Measurements from ENCODE around the gene EMC7. TPM values are rescaled to one million over a fixed set of nuclear protein-coding genes. Genes with fewer than 3 reads are reported as not detected.
A peak's percentile ranks its signal among the peaks of the same experiment; 100 is the strongest.

The EMC7 gene
- total RNA-seq, 2 experiments from 2014 or later = 62.7 to 68.4 TPM

GRCh38 chr15:34049112-34049511 lies 52.5 kb downstream of the EMC7 start:
- no peak overlapping the region for H3K4me3 Mint-ChIP-seq
- no peaks in the 10 kb centered on the region for H3K4me1 Mint-ChIP-seq (ENCODE audit: low read depth)
- intact Hi-C loops (cut with micrococcal nuclease) = no loop called here
- peaks cover 3% of the 10 kb centered on the region for H3K27me3 Mint-ChIP-seq
- DNase-seq = no peak
- H3K27ac Mint-ChIP-seq = no peak overlapping the region
- CTCF ChIA-PET = no interaction called here
- H3K9me3 Mint-ChIP-seq = peaks cover 26% of the 10 kb centered on the region
- H3K36me3 Mint-ChIP-seq = peaks cover 20% of the 10 kb centered on the region
- POLR2A ChIA-PET = no interaction called here

GRCh38 chr15:34047893-34048775 lies 53.5 kb downstream of the EMC7 start:
- Mint-ChIP-seq H3K9me3 (peaks cover 26% of the 10 kb centered on the region), H3K36me3 (peaks cover 20% of the 10 kb centered on the region), H3K4me1 (ENCODE audit: low read depth) (peaks cover 4% of the 10 kb centered on the region), H3K27me3 (peaks cover 3% of the 10 kb centered on the region), H3K27ac (no peak overlapping the region), H3K4me3 (no peak overlapping the region)
- intact Hi-C loops (cut with micrococcal nuclease) = no loop called here
- CTCF ChIA-PET = no interaction called here
- POLR2A ChIA-PET = no interaction called here
- no peak for DNase-seq

GRCh38 chr15:34046471-34047145 lies 55.1 kb downstream of the EMC7 start:
- intact Hi-C loops (cut with micrococcal nuclease) = no loop called here
- peaks cover 25% of the 10 kb centered on the region for H3K9me3 Mint-ChIP-seq
- H3K27me3 Mint-ChIP-seq = peaks cover 3% of the 10 kb centered on the region
- DNase-seq = no peak
- H3K4me1 Mint-ChIP-seq (ENCODE audit: low read depth) = peaks cover 4% of the 10 kb centered on the region
- H3K36me3 Mint-ChIP-seq = peaks cover 17% of the 10 kb centered on the region
- H3K4me3 Mint-ChIP-seq = no peak overlapping the region
- ChIA-PET POLR2A (no interaction called here), CTCF (interaction anchor here (0.7 kb wide), 1 partner anchor 55 kb away, joined by 3 read pairs; the partner anchor contains the start of gene EMC7)
- no peak overlapping the region for H3K27ac Mint-ChIP-seq

GRCh38 chr15:34043813-34044212 lies 57.8 kb downstream of the EMC7 start:
- Mint-ChIP-seq H3K4me1 (ENCODE audit: low read depth) (peaks cover 17% of the 10 kb centered on the region), H3K27ac (no peak overlapping the region), H3K27me3 (no peaks in the 10 kb centered on the region), H3K36me3 (no peaks in the 10 kb centered on the region), H3K9me3 (peaks cover 1% of the 10 kb centered on the region), H3K4me3 (no peak overlapping the region)
- POLR2A ChIA-PET = no interaction called here
- no peak for DNase-seq
- CTCF ChIA-PET = interaction anchor here (1.0 kb wide), 1 partner anchor 166 kb away, joined by 4 read pairs; the partner anchor contains the start of gene KATNBL1
- intact Hi-C loops (cut with micrococcal nuclease) = no loop called here

GRCh38 chr15:34043391-34043790 lies 58.3 kb downstream of the EMC7 start:
- Mint-ChIP-seq H3K4me3 (no peak overlapping the region), H3K9me3 (no peaks in the 10 kb centered on the region), H3K4me1 (ENCODE audit: low read depth) (peaks cover 17% of the 10 kb centered on the region), H3K36me3 (no peaks in the 10 kb centered on the region), H3K27me3 (no peaks in the 10 kb centered on the region), H3K27ac (no peak overlapping the region)
- DNase-seq = no peak
- intact Hi-C loops (cut with micrococcal nuclease) = no loop called here
- POLR2A ChIA-PET = no interaction called here
- CTCF ChIA-PET = interaction anchor here (1.0 kb wide), 1 partner anchor 166 kb away, joined by 4 read pairs; the partner anchor contains the start of gene KATNBL1

GRCh38 chr15:34039790-34040113 lies 61.9 kb downstream of the EMC7 start:
- ChIA-PET POLR2A (interaction anchor here (1.0 to 2.3 kb wide), 3 partner anchors 21 to 169 kb away, joined by 3 to 9 read pairs (median 9); partner anchors contain the start of genes EMC7 and PGBD4), CTCF (interaction anchor here (0.6 to 2.9 kb wide), 5 partner anchors 18 to 327 kb away, joined by 3 to 13 read pairs (median 4); partner anchors contain the start of genes EMC7, KATNBL1, LPCAT4 and PGBD4)
- H3K4me1 Mint-ChIP-seq (ENCODE audit: low read depth) = peaks cover 29% of the 10 kb centered on the region
- H3K36me3 Mint-ChIP-seq = no peaks in the 10 kb centered on the region
- intact Hi-C loops (cut with micrococcal nuclease) = loop anchor here (1.0 to 2.0 kb wide), 6 partner anchors 21 to 328 kb away; partner anchors contain the start of genes EMC4, KATNBL1, LPCAT4 and PGBD4
- H3K27ac Mint-ChIP-seq = peak overlapping the region; percentile 79
- H3K4me3 Mint-ChIP-seq = peak overlapping the region; percentile 67
- H3K9me3 Mint-ChIP-seq = no peaks in the 10 kb centered on the region
- H3K27me3 Mint-ChIP-seq = no peaks in the 10 kb centered on the region
- DNase-seq = no peak

- peak within 1 kb of the TSS; percentile 85 for H3K4me3 Mint-ChIP-seq
- H3K27me3 Mint-ChIP-seq = no peaks in the 10 kb centered on the region
- ChIA-PET CTCF (interaction anchor here (0.6 to 2.9 kb wide), 4 partner anchors 19 to 170 kb away, joined by 4 to 13 read pairs (median 4); partner anchors contain the start of genes EMC7, KATNBL1 and PGBD4), POLR2A (interaction anchor here (0.6 to 2.3 kb wide), 6 partner anchors 20 to 170 kb away, joined by 3 to 9 read pairs (median 4); partner anchors contain the start of genes EMC7 and PGBD4)
- peak within 1 kb of the TSS; percentile 90 for H3K27ac Mint-ChIP-seq
- no peaks in the 10 kb centered on the region for H3K36me3 Mint-ChIP-seq
- intact Hi-C loops (cut with micrococcal nuclease) = loop anchor here (1.0 to 2.0 kb wide), 6 partner anchors 21 to 328 kb away; partner anchors contain the start of genes EMC4, KATNBL1, LPCAT4 and PGBD4
- peak; percentile 77 for DNase-seq
- peaks cover 29% of the 10 kb centered on the region for H3K4me1 Mint-ChIP-seq (ENCODE audit: low read depth)
- H3K9me3 Mint-ChIP-seq = no peaks in the 10 kb centered on the region
These were observed 62.5 kb downstream of the EMC7 start, which contains the start of gene AVEN for GRCh38 chr15:34038871-34039789. Gene AVEN, minus strand, starts transcription at chr15:34039204. Its CDS starts 158 bp downstream, at chr15:34039046.

- H3K36me3 Mint-ChIP-seq = no peaks in the 10 kb centered on the region
- ChIA-PET CTCF (no interaction called here), POLR2A (interaction anchor here (1.0 to 1.4 kb wide), 2 partner anchors 20 to 50 kb away, joined by 3 to 9 read pairs; no protein-coding TSS in a partner anchor)
- intact Hi-C loops (cut with micrococcal nuclease) = loop anchor here (2.0 kb wide), 1 partner anchor 297 kb away; no protein-coding TSS in a partner anchor
- H3K4me3 Mint-ChIP-seq = peak overlapping the region; percentile 85
- peak overlapping the region; percentile 90 for H3K27ac Mint-ChIP-seq
- peaks cover 25% of the 10 kb centered on the region for H3K4me1 Mint-ChIP-seq (ENCODE audit: low read depth)
- DNase-seq = peak; percentile 79
- no peaks in the 10 kb centered on the region for H3K27me3 Mint-ChIP-seq
- no peaks in the 10 kb centered on the region for H3K9me3 Mint-ChIP-seq
These were observed 63.4 kb downstream of the EMC7 start for GRCh38 chr15:34038023-34038870.
